Large intestine (tissue), 3 donors: Measurements from ENCODE around the gene NINJ2. TPM values are rescaled to one million over a fixed set of nuclear protein-coding genes. Genes with fewer than 3 reads are reported as not detected.
"Not testable (repeated sequence)": the region's sequence is repeated elsewhere in the genome, so short reads cannot be mapped to it uniquely, and the experiment has no call there.

Source experiments
- DNase-seq, 2 donors: peaks; one replicate each; pipeline versions ENCODE4 v3.0.0 to v3.0.0-alpha.2; 2013
- H3K27ac ChIP-seq: one replicate; pipeline ENCODE4 v1.5.1; 2013; ENCODE audit warnings: low read length
- H3K27me3 ChIP-seq: 2 replicates; pipeline ENCODE4 v1.6.1; 2013; ENCODE audit warnings: low read length; ENCODE audit not compliant: control insufficient read depth, insufficient read depth
- H3K36me3 ChIP-seq: 2 replicates; pipeline ENCODE4 v1.6.1; 2013; ENCODE audit warnings: low read length; ENCODE audit not compliant: control insufficient read depth, insufficient read depth
- H3K4me1 ChIP-seq: one replicate; pipeline ENCODE4 v1.6.1; 2013; ENCODE audit warnings: low read length; ENCODE audit not compliant: control insufficient read depth, insufficient read depth
- H3K4me3 ChIP-seq: one replicate; pipeline ENCODE4 v1.5.1; 2013; ENCODE audit warnings: low read length
- H3K9me3 ChIP-seq: one replicate; pipeline ENCODE4 v1.6.1; 2013; ENCODE audit warnings: mild to moderate bottlenecking, low read depth, low read length, moderate library complexity; ENCODE audit not compliant: control insufficient read depth
- WGBS: methylation state at CpG from one replicate; pipeline ENCODE4 v1.1.5; 2013; ENCODE audit warnings: low lambda C conversion rate; ENCODE audit not compliant: insufficient coverage; 5-methylcytosine and 5-hydroxymethylcytosine counted together
- polyA plus RNA-seq: library from polyadenylated mRNA; unstranded; fragments of 120-200 nt; gene quantifications from one replicate; pipeline ENCODE4 v1.2.1, GENCODE V29; 2013

Gene NINJ2
- polyA plus RNA-seq, 1 donor = 2.8 TPM

GRCh38 chr12:586318-587071 is 76.8 kb downstream of the NINJ2 start:
- no peak for DNase-seq
- H3K27me3 ChIP-seq = no peaks in the 10 kb centered on the region
- H3K9me3 ChIP-seq = no peaks in the 10 kb centered on the region
- no CpG with 5 or more reads among the region's 16 CpGs for WGBS
- no peaks in the 10 kb centered on the region for H3K36me3 ChIP-seq
- H3K27ac ChIP-seq = no peak overlapping the region
- H3K4me3 ChIP-seq = no peak overlapping the region
- H3K4me1 ChIP-seq = peaks cover 3% of the 10 kb centered on the region

- Histone ChIP-seq H3K4me3 (no peak overlapping the region), H3K36me3 (no peaks in the 10 kb centered on the region), H3K9me3 (no peaks in the 10 kb centered on the region), H3K27ac (no peak overlapping the region), H3K4me1 (peaks cover 3% of the 10 kb centered on the region), H3K27me3 (no peaks in the 10 kb centered on the region)
- WGBS = 73% methylated on average over 2 of the region's 30 CpGs
- DNase-seq = no peak
Measured at GRCh38 chr12:585062-586061, 77.9 kb downstream of the NINJ2 start.

- no peak overlapping the region for H3K4me3 ChIP-seq
- no peaks in the 10 kb centered on the region for H3K9me3 ChIP-seq
- H3K4me1 ChIP-seq = peaks cover 3% of the 10 kb centered on the region
- no peak overlapping the region for H3K27ac ChIP-seq
- WGBS = no CpG with 5 or more reads among the region's 13 CpGs
- H3K36me3 ChIP-seq = no peaks in the 10 kb centered on the region
- peak; percentile 55 to 64 for DNase-seq
- H3K27me3 ChIP-seq = no peaks in the 10 kb centered on the region
Measured at GRCh38 chr12:583251-583869, 79.9 kb downstream of the NINJ2 start.

- Histone ChIP-seq H3K27ac (no peak overlapping the region), H3K4me1 (peaks cover 3% of the 10 kb centered on the region), H3K9me3 (no peaks in the 10 kb centered on the region), H3K27me3 (no peaks in the 10 kb centered on the region), H3K4me3 (no peak overlapping the region), H3K36me3 (no peaks in the 10 kb centered on the region)
- no CpG with 5 or more reads among the region's 9 CpGs for WGBS
- DNase-seq = no peak
Measured at GRCh38 chr12:581746-582145, 81.5 kb downstream of the NINJ2 start.

- Histone ChIP-seq H3K4me1 (peaks cover 4% of the 10 kb centered on the region), H3K36me3 (no peaks in the 10 kb centered on the region), H3K9me3 (peaks cover 2% of the 10 kb centered on the region), H3K27me3 (no peaks in the 10 kb centered on the region), H3K4me3 (no peak overlapping the region), H3K27ac (no peak overlapping the region)
- WGBS = no CpG with 5 or more reads among the region's 5 CpGs
- DNase-seq = no peak
Measured at GRCh38 chr12:581321-581720, 81.9 kb downstream of the NINJ2 start.

GRCh38 chr12:580813-581212 is 82.4 kb downstream of the NINJ2 start:
- WGBS = no CpG with 5 or more reads among the region's 4 CpGs
- Histone ChIP-seq H3K27ac (no peak overlapping the region), H3K9me3 (peaks cover 2% of the 10 kb centered on the region), H3K4me3 (no peak overlapping the region), H3K36me3 (no peaks in the 10 kb centered on the region), H3K27me3 (no peaks in the 10 kb centered on the region), H3K4me1 (peaks cover 8% of the 10 kb centered on the region)
- no peak for DNase-seq

GRCh38 chr12:579420-580110 is 83.7 kb downstream of the NINJ2 start:
- H3K27me3 ChIP-seq = no peaks in the 10 kb centered on the region
- no peak overlapping the region for H3K4me3 ChIP-seq
- WGBS = 79% methylated on average over 3 of the region's 9 CpGs
- peaks cover 2% of the 10 kb centered on the region for H3K9me3 ChIP-seq
- no peak for DNase-seq
- peaks cover 10% of the 10 kb centered on the region for H3K4me1 ChIP-seq
- H3K36me3 ChIP-seq = no peaks in the 10 kb centered on the region
- H3K27ac ChIP-seq = no peak overlapping the region

- H3K4me1 ChIP-seq = peaks cover 10% of the 10 kb centered on the region
- H3K27ac ChIP-seq = no peak overlapping the region
- H3K4me3 ChIP-seq = no peak overlapping the region
- H3K27me3 ChIP-seq = no peaks in the 10 kb centered on the region
- peaks cover 2% of the 10 kb centered on the region for H3K9me3 ChIP-seq
- DNase-seq = no peak
- 33% methylated on average over 1 of the region's 7 CpGs for WGBS
- no peaks in the 10 kb centered on the region for H3K36me3 ChIP-seq
Measured at GRCh38 chr12:578748-579419, 84.4 kb downstream of the NINJ2 start.

- not testable (repeated sequence) for H3K27me3 ChIP-seq, H3K27ac ChIP-seq, H3K4me1 ChIP-seq, DNase-seq, H3K4me3 ChIP-seq, H3K9me3 ChIP-seq, H3K36me3 ChIP-seq
- WGBS = no CpG with 5 or more reads among the region's 19 CpGs
Measured at GRCh38 chr12:577994-578747, 85.1 kb downstream of the NINJ2 start.
